Measurements from ENCODE around the gene SLC18A3.

DNA sequence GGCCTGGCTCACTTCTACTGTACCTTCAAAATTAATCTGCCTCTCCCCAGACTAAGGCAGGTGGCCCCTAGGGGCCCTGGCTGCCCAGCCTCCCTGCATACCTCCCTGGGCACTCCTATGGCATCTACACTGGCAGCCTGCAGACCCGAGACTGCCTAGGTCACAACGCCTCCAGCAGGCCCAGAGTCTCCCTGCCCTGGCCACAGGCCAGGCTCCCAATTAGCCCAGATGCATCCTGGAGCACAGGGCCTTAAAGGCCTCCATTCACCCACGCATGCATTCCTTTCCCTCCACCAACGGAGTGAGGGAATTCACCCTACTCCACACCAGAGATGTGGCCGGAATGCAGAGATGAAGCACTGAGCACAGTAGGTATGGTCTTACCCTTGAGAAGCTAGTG lies 5.6 kb downstream of the SLC18A3 start:
- TF ChIP-seq, protein P1, sequence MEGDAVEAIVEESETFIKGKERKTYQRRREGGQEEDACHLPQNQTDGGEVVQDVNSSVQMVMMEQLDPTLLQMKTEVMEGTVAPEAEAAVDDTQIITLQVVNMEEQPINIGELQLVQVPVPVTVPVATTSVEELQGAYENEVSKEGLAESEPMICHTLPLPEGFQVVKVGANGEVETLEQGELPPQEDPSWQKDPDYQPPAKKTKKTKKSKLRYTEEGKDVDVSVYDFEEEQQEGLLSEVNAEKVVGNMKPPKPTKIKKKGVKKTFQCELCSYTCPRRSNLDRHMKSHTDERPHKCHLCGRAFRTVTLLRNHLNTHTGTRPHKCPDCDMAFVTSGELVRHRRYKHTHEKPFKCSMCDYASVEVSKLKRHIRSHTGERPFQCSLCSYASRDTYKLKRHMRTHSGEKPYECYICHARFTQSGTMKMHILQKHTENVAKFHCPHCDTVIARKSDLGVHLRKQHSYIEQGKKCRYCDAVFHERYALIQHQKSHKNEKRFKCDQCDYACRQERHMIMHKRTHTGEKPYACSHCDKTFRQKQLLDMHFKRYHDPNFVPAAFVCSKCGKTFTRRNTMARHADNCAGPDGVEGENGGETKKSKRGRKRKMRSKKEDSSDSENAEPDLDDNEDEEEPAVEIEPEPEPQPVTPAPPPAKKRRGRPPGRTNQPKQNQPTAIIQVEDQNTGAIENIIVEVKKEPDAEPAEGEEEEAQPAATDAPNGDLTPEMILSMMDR (conservative IDR thresholded peaks at IDR 0.05; ENCODE audit: low read depth, low read length): no peak
- no peak for TF ChIP-seq EZH2 (IDR thresholded peaks at IDR 0.05; ENCODE audit: borderline replicate concordance, low read depth, low read length, poor library complexity, severe bottlenecking)

Data from A673 (cell line).